Measurements from ENCODE around the gene GFRA1. TPM values are rescaled to one million over a fixed set of nuclear protein-coding genes. Genes with fewer than 3 reads are reported as not detected.

Gene GFRA1
- total and polyA plus RNA-seq, 2 donors (not counting 3 experiments of a cell fraction or from before 2014, with no cell fraction given) = 0.22 to 0.88 TPM

DNA sequence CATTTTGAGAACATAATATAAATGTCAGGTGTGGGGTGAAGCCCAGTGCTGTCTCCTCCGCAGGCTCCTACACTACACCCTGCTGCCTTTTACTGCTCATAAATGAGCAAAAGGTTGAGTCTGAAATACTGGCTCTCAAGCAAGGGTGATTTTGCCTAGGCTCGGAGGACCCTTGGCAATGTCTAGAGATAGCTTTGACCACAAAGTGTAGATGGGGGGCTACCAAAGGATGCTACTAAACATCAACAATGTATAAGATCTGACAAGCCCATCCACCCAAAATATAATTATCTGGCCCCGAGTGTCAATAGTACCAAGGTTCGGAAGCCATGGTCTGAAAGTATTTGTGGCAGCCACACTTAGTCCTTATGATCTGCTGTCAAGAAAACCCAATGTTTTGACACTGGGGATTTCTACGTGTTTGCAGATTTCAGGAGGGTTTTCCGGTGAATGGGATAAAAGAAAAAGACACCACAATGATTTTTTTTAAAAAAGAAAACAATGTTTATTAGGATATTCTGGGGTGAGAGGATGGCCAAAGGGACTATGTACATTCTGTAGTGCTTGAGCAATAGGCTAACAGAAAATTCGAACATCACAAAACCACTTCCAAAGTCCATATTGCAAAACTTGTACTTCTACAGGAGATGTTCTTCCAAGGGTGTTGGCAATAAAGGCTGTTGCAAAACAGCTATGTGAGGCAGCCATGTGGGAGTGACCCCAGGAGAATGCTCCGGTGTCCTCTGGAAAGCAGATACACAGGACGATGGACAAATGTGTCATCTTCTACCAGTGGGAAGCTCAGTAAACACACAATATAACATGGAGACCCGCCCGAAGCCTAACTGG lies 216.3 kb downstream of the GFRA1 start:
- Histone ChIP-seq H3K4me3 (replicated peaks in 1 of 3; ENCODE audit: insufficient read depth in 1 of 3, low read depth in 1 of 3, low read length in 3 of 3) (no peak overlapping the region), H3K79me2 (ENCODE audit: control insufficient read depth, insufficient read depth, low read length) (no peaks in the 10 kb centered on the region), H3K27ac (ENCODE audit: insufficient read depth, low read depth, low read length) (no peak overlapping the region), H3K4me2 (ENCODE audit: insufficient read depth, low read length) (no peak overlapping the region), H3K9ac (replicated peaks; ENCODE audit: extremely low read depth, insufficient read depth, low read length) (no peak overlapping the region), H2AFZ (ENCODE audit: low read depth, low read length) (no peak overlapping the region), H3K9me3 (replicated peaks; ENCODE audit: control insufficient read depth, insufficient read depth, low read length) (no peaks in the 10 kb centered on the region), H3K27me3 (ENCODE audit: control insufficient read depth in 2 of 2, insufficient read depth in 2 of 2, low read length in 2 of 2) (no peaks in the 10 kb centered on the region), H4K20me1 (replicated peaks; ENCODE audit: control insufficient read depth, extremely low read depth, insufficient read depth, low read length) (no peaks in the 10 kb centered on the region), H3K9me1 (replicated peaks; ENCODE audit: control insufficient read depth, extremely low read depth, insufficient read depth, low read length) (no peaks in the 10 kb centered on the region), H3K4me1 (ENCODE audit: control insufficient read depth, extremely low read depth, insufficient read depth, low read length) (no peaks in the 10 kb centered on the region), H3K36me3 (ENCODE audit: control insufficient read depth in 2 of 2, extremely low read depth in 1 of 2, insufficient read depth in 2 of 2, low read length in 2 of 2) (no peaks in the 10 kb centered on the region)
- dilution Hi-C loops (cut with MboI; ENCODE audit: extremely low pct_ligation_motif_present, low sequenced_read_pairs) = no loop called here
- ChIA-PET POLR2A (no interaction called here), CTCF (no interaction called here)
- no TSS peak for BruUV-seq (replicated peaks)
- DNase-seq (ENCODE audit: low read depth, low spot score) (no peak), FAIRE-seq (no peak)
- intact Hi-C loops (cut with micrococcal nuclease) = no loop called here
- TF ChIP-seq GATA2 (IDR thresholded peaks at IDR 0.05; ENCODE audit: insufficient read depth, insufficient read length, low read depth, low read length) = no peak
- no peak for TF ChIP-seq JUN (IDR thresholded peaks at IDR 0.05; ENCODE audit: borderline replicate concordance, insufficient read depth, insufficient read length, low read depth)
- TF ChIP-seq POLR2AphosphoS5 (IDR thresholded peaks at IDR 0.05; ENCODE audit: insufficient read depth, low read depth, low read length) = no peak
- TF ChIP-seq FOS (IDR thresholded peaks at IDR 0.05; ENCODE audit: borderline replicate concordance, insufficient read depth, low read length) = no peak
- TF ChIP-seq MYC (IDR thresholded peaks at IDR 0.05; ENCODE audit: low read depth, low read length) = no peak
- no peak for TF ChIP-seq CTCF (IDR thresholded peaks at IDR 0.05; ENCODE audit: extremely low read depth in 1 of 2, insufficient read depth in 1 of 2, low read depth in 1 of 2, low read length in 2 of 2)
- no peak for TF ChIP-seq EZH2 (IDR thresholded peaks at IDR 0.05; ENCODE audit: borderline replicate concordance, low read depth, low read length, severe bottlenecking)
- no peak for TF ChIP-seq POLR2A (IDR thresholded peaks at IDR 0.05; ENCODE audit: low read depth, low read length)
- no peak for TF ChIP-seq MAX (IDR thresholded peaks at IDR 0.05; ENCODE audit: insufficient read depth, insufficient read length)
